ENCODE results near the gene TBX6.

TBX6 gene

DNA sequence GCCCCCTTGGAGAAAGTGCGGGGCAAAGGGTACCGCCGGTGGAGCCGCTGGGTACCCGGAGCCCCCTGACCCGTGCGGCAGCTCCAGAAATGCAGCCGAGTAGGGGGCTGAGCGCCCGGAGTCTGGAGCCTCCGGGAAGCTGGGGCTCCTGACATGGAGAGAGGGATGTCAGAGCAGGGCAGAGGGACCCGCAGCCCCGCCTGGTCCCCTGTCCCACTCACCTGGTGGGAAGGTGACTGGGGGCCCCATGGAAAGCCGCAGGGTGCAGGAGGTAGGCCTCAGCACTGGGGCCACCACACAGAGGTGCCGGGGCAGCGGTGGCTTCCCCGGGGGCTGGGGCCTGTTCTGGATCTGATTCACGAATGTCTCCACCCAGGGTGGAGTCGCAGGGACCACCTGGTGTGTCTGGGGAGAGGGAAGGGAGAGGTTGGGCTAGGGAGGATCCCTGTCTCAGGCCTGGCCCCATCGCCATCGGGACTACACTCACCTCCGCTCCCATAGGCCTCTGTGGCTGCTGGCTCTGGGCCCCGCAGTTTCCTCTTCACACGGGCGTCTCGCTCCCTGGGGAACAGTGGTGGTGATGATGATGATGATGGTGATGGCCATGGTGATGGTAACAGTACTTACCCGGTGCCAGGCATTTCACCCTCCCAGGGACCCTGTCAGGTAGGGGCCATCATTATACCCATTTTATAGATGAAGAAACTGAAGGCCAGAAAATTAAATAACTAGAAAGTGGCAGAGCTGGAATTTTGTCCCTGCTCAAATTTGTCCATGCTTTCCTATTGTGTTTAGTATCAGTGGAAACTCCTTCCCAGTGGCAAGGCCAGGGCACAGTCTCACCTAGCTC lies 5.2 kb downstream of the TBX6 start:
- DNase-seq, result no peak

- no peak for DNase-seq
Observed at GRCh38 chr16:30085820-30086219, 5.9 kb downstream of the TBX6 start.

- no peak for DNase-seq
Observed at GRCh38 chr16:30085247-30085646, 6.5 kb downstream of the TBX6 start.

DNA sequence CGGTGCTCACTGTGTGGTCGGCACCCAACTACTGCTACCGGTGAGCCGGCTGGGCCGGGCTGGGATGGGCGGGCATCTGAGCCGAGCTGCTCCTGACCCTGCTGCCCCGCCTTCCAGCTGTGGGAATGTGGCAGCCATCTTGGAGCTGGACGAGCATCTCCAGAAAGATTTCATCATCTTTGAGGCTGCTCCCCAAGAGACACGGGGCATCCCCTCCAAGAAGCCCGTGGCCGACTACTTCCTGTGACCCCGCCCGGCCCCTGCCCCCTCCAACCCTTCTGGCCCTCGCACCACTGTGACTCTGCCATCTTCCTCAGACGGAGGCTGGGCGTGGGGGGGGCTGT lies 6.9 kb downstream of the TBX6 start:
- DNase-seq, result no peak

DNA sequence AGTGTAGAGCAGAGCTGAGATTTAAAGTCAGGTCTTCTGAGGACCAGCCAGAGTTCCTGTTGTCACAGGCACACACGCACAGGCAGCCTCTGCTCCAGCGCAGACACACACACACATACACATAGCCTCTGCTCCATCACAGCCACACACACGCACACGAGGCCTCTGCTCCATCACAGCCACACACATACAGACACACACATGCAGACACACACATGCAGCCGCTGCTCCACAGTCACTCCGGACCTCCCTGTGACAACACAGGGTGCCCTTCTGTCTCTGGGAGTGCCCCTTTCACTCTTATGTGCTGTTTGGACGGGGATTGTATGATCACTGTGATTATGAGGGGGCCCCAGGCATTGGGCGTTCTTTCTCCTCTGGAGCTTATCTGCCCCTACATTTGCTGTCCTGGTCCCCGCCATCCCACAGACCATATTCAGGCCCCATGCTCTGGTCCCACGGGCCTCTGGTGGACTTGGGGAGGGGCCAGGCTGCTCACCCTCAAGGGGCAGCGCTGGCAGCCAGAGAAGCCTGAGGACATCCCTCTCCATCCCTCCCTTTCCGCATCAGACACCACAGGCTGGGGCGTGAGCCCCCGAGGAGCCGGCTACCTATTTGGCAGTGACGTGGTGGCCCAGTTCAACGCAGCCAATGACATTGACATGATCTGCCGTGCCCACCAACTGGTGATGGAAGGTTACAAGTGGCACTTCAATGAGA lies 7.5 kb downstream of the TBX6 start:
- DNase-seq, result no peak

DNA sequence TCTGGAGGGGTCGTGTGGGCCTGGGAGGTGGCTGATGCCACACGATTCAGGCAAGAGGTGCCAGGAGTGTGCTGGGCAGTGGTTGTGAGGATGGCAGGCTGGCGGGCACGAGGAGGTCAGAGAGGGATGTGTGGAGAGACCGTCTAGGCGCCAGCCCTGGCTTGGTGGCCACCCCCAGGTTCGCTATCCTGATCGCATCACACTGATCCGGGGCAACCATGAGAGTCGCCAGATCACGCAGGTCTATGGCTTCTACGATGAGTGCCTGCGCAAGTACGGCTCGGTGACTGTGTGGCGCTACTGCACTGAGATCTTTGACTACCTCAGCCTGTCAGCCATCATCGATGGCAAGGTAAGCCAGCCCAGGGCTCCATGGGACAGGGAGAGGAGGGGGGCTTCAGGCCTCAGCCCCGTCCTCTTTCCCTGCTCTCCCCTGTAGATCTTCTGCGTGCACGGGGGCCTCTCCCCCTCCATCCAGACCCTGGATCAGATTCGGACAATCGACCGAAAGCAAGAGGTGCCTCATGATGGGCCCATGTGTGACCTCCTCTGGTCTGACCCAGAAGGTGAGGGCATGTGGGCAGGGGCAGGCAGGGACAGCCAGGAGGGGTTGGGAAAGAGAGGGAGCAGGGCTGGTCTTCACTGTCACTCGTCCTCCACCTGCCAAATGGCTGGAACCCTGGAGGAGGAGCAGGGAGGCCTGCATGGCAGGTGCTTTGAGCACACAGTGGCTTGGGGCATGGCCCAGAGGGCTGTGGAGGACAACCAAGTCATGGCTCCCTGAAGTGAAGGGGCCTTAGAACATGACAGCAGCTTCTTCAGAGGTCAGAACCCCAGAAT lies 8.3 kb downstream of the TBX6 start:
- no peak for DNase-seq

DNA sequence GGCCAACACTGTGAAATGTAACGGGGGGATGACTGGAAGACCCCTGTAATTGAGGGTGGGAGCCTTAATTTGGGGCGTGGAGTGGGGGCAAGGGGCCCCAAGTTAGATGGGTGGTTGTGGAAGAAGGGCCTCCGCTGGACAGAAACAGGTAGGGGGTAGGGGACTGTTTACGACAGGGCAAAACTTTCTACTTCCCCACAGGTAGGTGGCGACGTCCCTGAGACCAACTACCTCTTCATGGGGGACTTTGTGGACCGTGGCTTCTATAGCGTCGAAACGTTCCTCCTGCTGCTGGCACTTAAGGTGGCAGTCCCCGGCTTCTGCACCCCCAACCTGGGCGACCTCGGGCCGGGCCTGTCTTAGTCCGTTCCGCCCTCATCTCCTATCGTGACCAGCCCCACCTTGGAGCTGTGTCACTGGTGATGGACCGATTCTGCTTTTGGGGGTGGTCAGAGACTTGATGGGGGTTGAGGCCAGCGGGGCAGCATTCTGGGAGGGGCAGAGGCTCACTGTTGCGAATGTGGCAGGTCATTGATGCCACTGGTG lies 9.1 kb downstream of the TBX6 start:
- DNase-seq, result no peak

DNA sequence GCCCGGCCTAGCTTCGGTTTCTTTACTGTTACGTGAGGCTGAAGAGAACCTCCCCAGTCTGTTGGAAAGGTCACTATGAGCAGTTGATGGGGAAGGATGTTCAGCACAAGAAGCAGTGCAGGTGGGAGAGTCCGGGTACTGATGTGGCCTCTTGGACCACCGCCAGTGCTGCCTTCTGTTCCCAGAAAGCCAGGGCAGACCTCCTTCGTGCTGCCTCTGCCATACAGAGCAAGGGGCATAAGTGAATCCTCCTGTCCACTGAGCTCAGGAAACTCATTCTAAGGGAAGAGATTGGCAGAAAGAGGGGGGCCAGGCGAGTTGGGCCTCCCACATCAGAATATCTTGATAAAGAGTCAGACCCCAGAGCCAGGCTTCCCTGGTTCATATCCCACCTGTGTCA lies 12.2 kb downstream of the TBX6 start:
- DNase-seq, result no peak

GRCh38 chr16:30078744-30079143 lies 13.0 kb downstream of the TBX6 start:
- no peak for DNase-seq

GRCh38 chr16:30077656-30078055 lies 14.1 kb downstream of the TBX6 start:
- DNase-seq, result no peak

- DNase-seq, result no peak
Observed at GRCh38 chr16:30076276-30076791, 15.4 kb downstream of the TBX6 start.

GRCh38 chr16:30075503-30076275 lies 16.0 kb downstream of the TBX6 start, which contains the start of gene PPP4C:
TSS of gene PPP4C (plus strand) at chr16:30075994. CDS start at chr16:30076378, 384 bp downstream.
- DNase-seq, result peak; percentile 90

- DNase-seq, result no peak
Observed at GRCh38 chr16:30070490-30070889, 21.2 kb downstream of the TBX6 start.

DNA sequence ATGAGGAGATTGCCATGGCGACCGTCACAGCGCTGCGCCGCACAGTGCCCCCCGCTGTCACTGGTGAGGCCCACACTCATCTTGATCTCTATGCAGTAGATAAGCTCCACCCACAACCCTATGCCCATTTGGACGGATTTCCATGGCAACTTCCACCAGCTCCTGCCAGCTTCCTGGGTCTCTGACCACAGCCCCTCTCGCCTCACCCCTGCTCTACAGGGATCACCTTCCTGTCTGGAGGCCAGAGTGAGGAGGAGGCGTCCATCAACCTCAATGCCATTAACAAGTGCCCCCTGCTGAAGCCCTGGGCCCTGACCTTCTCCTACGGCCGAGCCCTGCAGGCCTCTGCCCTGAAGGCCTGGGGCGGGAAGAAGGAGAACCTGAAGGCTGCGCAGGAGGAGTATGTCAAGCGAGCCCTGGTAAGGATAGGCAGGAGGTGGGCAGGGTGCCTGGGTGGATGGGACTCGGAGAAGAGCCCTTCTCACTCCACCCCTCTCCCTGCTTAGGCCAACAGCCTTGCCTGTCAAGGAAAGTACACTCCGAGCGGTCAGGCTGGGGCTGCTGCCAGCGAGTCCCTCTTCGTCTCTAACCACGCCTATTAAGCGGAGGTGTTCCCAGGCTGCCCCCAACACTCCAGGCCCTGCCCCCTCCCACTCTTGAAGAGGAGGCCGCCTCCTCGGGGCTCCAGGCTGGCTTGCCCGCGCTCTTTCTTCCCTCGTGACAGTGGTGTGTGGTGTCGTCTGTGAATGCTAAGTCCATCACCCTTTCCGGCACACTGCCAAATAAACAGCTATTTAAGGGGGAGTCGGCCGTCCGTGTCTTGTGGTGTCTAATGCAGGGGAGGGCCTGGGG lies 21.9 kb downstream of the TBX6 start:
- no peak for DNase-seq

- peak; percentile 44 for DNase-seq
Observed at GRCh38 chr16:30068750-30069610, 22.7 kb downstream of the TBX6 start.

DNA sequence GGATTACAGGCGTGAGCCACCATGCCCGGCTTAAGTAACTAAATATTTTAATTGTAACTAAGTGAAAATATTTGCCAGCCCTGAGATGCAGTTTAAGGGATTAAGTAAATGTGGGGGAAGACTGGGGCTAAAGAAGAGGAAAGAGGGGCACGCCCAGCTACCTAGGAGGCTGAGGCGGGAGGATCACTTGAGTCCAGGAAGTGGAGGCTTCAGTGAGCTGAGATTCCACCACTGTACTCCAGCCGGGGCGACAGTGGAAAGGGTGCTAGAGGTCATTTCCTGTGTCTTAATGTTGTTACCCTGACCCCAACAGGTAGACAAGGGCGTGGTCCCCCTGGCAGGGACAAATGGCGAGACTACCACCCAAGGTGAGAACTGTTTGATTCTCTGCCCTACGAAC lies 23.4 kb downstream of the TBX6 start:
- DNase-seq, result no peak

GRCh38 chr16:30067584-30067916 lies 24.2 kb downstream of the TBX6 start:
- no peak for DNase-seq

- no peak for DNase-seq
Observed at GRCh38 chr16:30066761-30067583, 24.8 kb downstream of the TBX6 start.
